PC-3 (cell line): ENCODE data around the gene ZNF319. TPM values are rescaled to one million over a fixed set of nuclear protein-coding genes. Genes with fewer than 3 reads are reported as not detected.

ENCODE experiments used
- ATAC-seq: fragments of 200-7000 bp; cut with Tn5 transposase; 2 replicates; pipeline ENCODE4 v1.9.1; 2020; ENCODE audit warnings: mild to moderate bottlenecking, moderate library complexity
- BruUV-seq: library from RNA; stranded (reverse); fragments of 400-500 nt; replicated peaks from 2 replicates; lab custom pipeline; 2021; lab: Mats Ljungman, UMichigan
- CTCF ChIA-PET: fragments of 300-600 bp; sonication (Branson Sonifier 250); formaldehyde crosslinking; loops from one replicate; lab custom pipeline; 2022; ENCODE audit warnings: antibody characterized with exemption; lab: Charles Lee
- POLR2A ChIA-PET: fragments of 300-600 bp; sonication (Branson Sonifier 250); formaldehyde crosslinking; loops from one replicate; lab custom pipeline; 2022; ENCODE audit warnings: antibody characterized with exemption; ENCODE audit not compliant: unreplicated experiment; lab: Charles Lee
- DNase-seq: peaks from one replicate; pipeline ENCODE4 v3.0.0-alpha.2; 2015
- H2AFZ ChIP-seq: fragments of 300-600 bp; sonication (generic); 2 replicates; pipeline ENCODE4 v1.6.0; 2016; ENCODE audit warnings: antibody characterized with exemption, low read length
- H3F3A ChIP-seq: fragments of 300-600 bp; sonication (generic); one replicate; pipeline ENCODE4 v1.6.0; 2017; ENCODE audit warnings: antibody characterized with exemption, low read length, control low read depth, mild to moderate bottlenecking; ENCODE audit not compliant: unreplicated experiment
- H3K27ac ChIP-seq: fragments of 300-600 bp; sonication (generic); 2 replicates; pipeline ENCODE4 v1.5.1; 2016; ENCODE audit warnings: mild to moderate bottlenecking, low read length
- H3K27me3 ChIP-seq: fragments of 300-600 bp; sonication (generic); 2 replicates; pipeline ENCODE4 v1.6.1; 2016; ENCODE audit warnings: low read length, mixed read lengths
- H3K36me3 ChIP-seq: fragments of 300-600 bp; sonication (generic); 2 replicates; pipeline ENCODE4 v1.6.1; 2016; ENCODE audit warnings: low read depth, mixed run types, low read length, mixed read lengths
- H3K4me1 ChIP-seq: fragments of 300-600 bp; sonication (generic); 2 replicates; pipeline ENCODE4 v1.5.1; 2016; ENCODE audit warnings: low read length; ENCODE audit not compliant: insufficient read depth
- H3K4me2 ChIP-seq: fragments of 300-600 bp; sonication (generic); 2 replicates; pipeline ENCODE4 v1.6.0; 2016; ENCODE audit warnings: low read length
- H3K4me3 ChIP-seq: fragments of 300-600 bp; sonication (generic); 2 replicates; pipeline ENCODE4 v1.5.1; 2016; ENCODE audit warnings: mild to moderate bottlenecking, low read length, mixed read lengths
- H3K79me2 ChIP-seq: fragments of 300-600 bp; sonication (generic); 2 replicates; pipeline ENCODE4 v1.6.1; 2017; ENCODE audit warnings: low read length, mixed read lengths
- H3K9ac ChIP-seq: fragments of 300-600 bp; sonication (generic); 2 replicates; pipeline ENCODE4 v1.6.0; 2016; ENCODE audit warnings: mild to moderate bottlenecking, low read length
- H3K9me2 ChIP-seq: fragments of 300-600 bp; sonication (generic); replicated peaks from 2 replicates; pipeline ENCODE4 v1.6.1; 2016; ENCODE audit warnings: mixed run types, low read length, mixed read lengths
- H3K9me3 ChIP-seq: fragments of 300-600 bp; sonication (generic); 2 replicates; pipeline ENCODE4 v1.6.1; 2016; ENCODE audit warnings: low read length, mixed read lengths
- H4K20me1 ChIP-seq: fragments of 300-600 bp; sonication (generic); 2 replicates; pipeline ENCODE4 v1.6.1; 2016; ENCODE audit warnings: low read length, mixed read lengths
- EZH2 ChIP-seq: fragments of 300-600 bp; sonication (generic); IDR thresholded peaks from one replicate; pipeline ENCODE4 v1.6.1; 2017; ENCODE audit warnings: antibody characterized with exemption, mild to moderate bottlenecking, low read length; ENCODE audit not compliant: unreplicated experiment
- EZH2phosphoT487 ChIP-seq: fragments of 300-600 bp; sonication (generic); IDR thresholded peaks from 2 replicates; pipeline ENCODE4 v1.6.1; 2018; ENCODE audit warnings: mild to moderate bottlenecking, antibody characterized with exemption, low read length, borderline replicate concordance
- intact Hi-C: fragments of 100-400 bp; cut with micrococcal nuclease; formaldehyde crosslinking; loops from 2 replicates; pipeline ENCODE4 v1.9.0; 2023
- total RNA-seq: library from RNA; depleted of rRNA; stranded (reverse); fragments of >200 nt; gene quantifications from 2 replicates; pipeline ENCODE4 v1.2.3, GENCODE V29; 2014
- TF ChIP-seq, protein P1 (sequence below): fragments of 300-600 bp; sonication (generic); conservative IDR thresholded peaks from 2 replicates; pipeline ENCODE4 v1.5.1; 2017; ENCODE audit warnings: antibody characterized with exemption, low read depth, mild to moderate bottlenecking, low read length

Gene ZNF319
- total RNA-seq, 1 experiment from 2014 or later: 2.2 TPM

- DNase-seq: no peak
- intact Hi-C loops: no loop called here
- H4K20me1 ChIP-seq: no peaks in the 10 kb centered on the region
- ChIA-PET CTCF (no interaction called here), POLR2A (no interaction called here)
- no TSS peak for BruUV-seq
- no peak overlapping the region for H3K4me3 ChIP-seq
- H3K27ac ChIP-seq: no peak overlapping the region
- no peaks in the 10 kb centered on the region for H3K9me2 ChIP-seq
- no peaks in the 10 kb centered on the region for H3K4me1 ChIP-seq
- H3F3A ChIP-seq: no peaks in the 10 kb centered on the region
- H3K9me3 ChIP-seq: no peaks in the 10 kb centered on the region
- no peaks in the 10 kb centered on the region for H3K79me2 ChIP-seq
- no peaks in the 10 kb centered on the region for H3K27me3 ChIP-seq
- TF ChIP-seq EZH2: no peak
- TF ChIP-seq, protein P1, sequence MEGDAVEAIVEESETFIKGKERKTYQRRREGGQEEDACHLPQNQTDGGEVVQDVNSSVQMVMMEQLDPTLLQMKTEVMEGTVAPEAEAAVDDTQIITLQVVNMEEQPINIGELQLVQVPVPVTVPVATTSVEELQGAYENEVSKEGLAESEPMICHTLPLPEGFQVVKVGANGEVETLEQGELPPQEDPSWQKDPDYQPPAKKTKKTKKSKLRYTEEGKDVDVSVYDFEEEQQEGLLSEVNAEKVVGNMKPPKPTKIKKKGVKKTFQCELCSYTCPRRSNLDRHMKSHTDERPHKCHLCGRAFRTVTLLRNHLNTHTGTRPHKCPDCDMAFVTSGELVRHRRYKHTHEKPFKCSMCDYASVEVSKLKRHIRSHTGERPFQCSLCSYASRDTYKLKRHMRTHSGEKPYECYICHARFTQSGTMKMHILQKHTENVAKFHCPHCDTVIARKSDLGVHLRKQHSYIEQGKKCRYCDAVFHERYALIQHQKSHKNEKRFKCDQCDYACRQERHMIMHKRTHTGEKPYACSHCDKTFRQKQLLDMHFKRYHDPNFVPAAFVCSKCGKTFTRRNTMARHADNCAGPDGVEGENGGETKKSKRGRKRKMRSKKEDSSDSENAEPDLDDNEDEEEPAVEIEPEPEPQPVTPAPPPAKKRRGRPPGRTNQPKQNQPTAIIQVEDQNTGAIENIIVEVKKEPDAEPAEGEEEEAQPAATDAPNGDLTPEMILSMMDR: no peak
- no peak for TF ChIP-seq EZH2phosphoT487
- no peak overlapping the region for H3K4me2 ChIP-seq
- no peak for ATAC-seq
- no peak overlapping the region for H2AFZ ChIP-seq
- H3K9ac ChIP-seq: no peak overlapping the region
- no peaks in the 10 kb centered on the region for H3K36me3 ChIP-seq
Measured at GRCh38 chr16:57952909-57953308, 47.6 kb downstream of the ZNF319 start.

DNA sequence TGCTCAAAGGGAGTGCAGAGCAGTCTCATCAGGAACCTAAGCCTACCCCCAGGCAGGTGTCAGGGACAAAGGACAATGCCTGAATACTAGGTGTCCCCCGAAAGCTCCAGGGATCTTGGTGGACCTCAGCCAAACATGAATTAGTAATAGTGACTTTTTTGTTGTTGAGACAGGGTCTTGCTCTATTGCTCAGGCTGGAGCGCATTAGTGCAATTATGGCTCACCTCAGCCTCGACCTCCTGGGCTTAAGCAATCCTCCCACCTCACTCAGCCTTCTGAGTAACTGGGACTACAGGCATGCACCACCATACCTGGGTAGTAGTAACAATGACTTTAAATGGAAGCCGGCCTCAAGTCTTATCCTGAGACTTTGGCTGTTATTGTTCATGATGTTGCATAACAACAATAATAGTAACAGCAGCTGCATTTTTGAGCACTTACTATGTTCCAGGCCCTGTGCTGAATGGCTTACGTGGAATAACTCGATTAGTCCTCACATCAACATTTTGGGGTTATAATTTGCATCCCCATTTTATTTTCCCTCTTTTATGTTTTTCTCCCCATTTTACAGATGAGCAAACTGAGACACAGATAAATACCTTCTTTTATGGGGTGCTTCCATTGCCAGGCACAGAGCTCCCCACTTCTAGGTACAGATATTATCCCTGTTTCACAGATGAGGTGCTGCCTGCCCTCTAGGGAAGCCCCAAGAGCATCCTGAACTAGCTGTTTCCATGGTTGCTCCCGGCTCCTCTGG is 49.1 kb downstream of the ZNF319 start:
- TF ChIP-seq EZH2phosphoT487 (no peak), EZH2 (no peak)
- TF ChIP-seq, protein P1: no peak
- ChIA-PET POLR2A (no interaction called here), CTCF (no interaction called here)
- Histone ChIP-seq H3K79me2 (no peaks in the 10 kb centered on the region), H3K27ac (no peak overlapping the region), H3K9me2 (no peaks in the 10 kb centered on the region), H3K4me2 (no peak overlapping the region), H4K20me1 (no peaks in the 10 kb centered on the region), H3F3A (no peaks in the 10 kb centered on the region), H3K4me1 (no peaks in the 10 kb centered on the region), H3K9ac (no peak overlapping the region), H3K27me3 (no peaks in the 10 kb centered on the region), H3K9me3 (no peaks in the 10 kb centered on the region), H3K4me3 (no peak overlapping the region), H3K36me3 (no peaks in the 10 kb centered on the region), H2AFZ (no peak overlapping the region)
- intact Hi-C loops: no loop called here
- DNase-seq: no peak
- ATAC-seq: no peak
- BruUV-seq: no TSS peak

- Histone ChIP-seq H3K4me2 (no peak overlapping the region), H3F3A (no peaks in the 10 kb centered on the region), H3K4me1 (no peaks in the 10 kb centered on the region), H4K20me1 (no peaks in the 10 kb centered on the region), H3K27me3 (no peaks in the 10 kb centered on the region), H3K79me2 (no peaks in the 10 kb centered on the region), H3K9me2 (no peaks in the 10 kb centered on the region), H3K36me3 (no peaks in the 10 kb centered on the region), H3K9me3 (no peaks in the 10 kb centered on the region), H2AFZ (no peak overlapping the region), H3K9ac (no peak overlapping the region), H3K4me3 (no peak overlapping the region), H3K27ac (no peak overlapping the region)
- no peak for ATAC-seq
- POLR2A ChIA-PET: no interaction called here
- CTCF ChIA-PET: no interaction called here
- intact Hi-C loops: no loop called here
- no peak for DNase-seq
- no TSS peak for BruUV-seq
- TF ChIP-seq, protein P1: no peak
- no peak for TF ChIP-seq EZH2
- TF ChIP-seq EZH2phosphoT487: no peak
Measured at GRCh38 chr16:57950382-57950781, 50.1 kb downstream of the ZNF319 start.
